GM19455 (cell line): Measurements from ENCODE around the gene AFAP1L2.

Source experiments
- ATAC-seq: cut with Tn5 transposase; IDR thresholded peaks from one replicate; pipeline ENCODE4 v1.9.1; 2021; ENCODE audit not compliant: unreplicated experiment

AFAP1L2 gene

GRCh38 chr10:114412907-114413797 is 8.8 kb upstream of the AFAP1L2 start:
- ATAC-seq = no peak

GRCh38 chr10:114408968-114409444 is 4.7 kb upstream of the AFAP1L2 start:
- no peak for ATAC-seq

GRCh38 chr10:114408112-114408967 is 4.0 kb upstream of the AFAP1L2 start:
- ATAC-seq = no peak

GRCh38 chr10:114406455-114406854 is 2.2 kb upstream of the AFAP1L2 start:
- no peak for ATAC-seq

- no peak for ATAC-seq
Measured at GRCh38 chr10:114405011-114405350, 679 bp upstream of the AFAP1L2 start.

GRCh38 chr10:114403541-114404161 is 651 bp downstream of the AFAP1L2 start:
- no peak for ATAC-seq

- ATAC-seq = no peak
Measured at GRCh38 chr10:114402871-114403540, 1.3 kb downstream of the AFAP1L2 start.

GRCh38 chr10:114402233-114402632 is 2.1 kb downstream of the AFAP1L2 start:
- ATAC-seq = no peak

GRCh38 chr10:114401195-114401791 is 3.0 kb downstream of the AFAP1L2 start:
- no peak for ATAC-seq

GRCh38 chr10:114400091-114400490 is 4.2 kb downstream of the AFAP1L2 start:
- ATAC-seq = no peak

GRCh38 chr10:114399576-114399975 is 4.7 kb downstream of the AFAP1L2 start:
- ATAC-seq = no peak

GRCh38 chr10:114398587-114399331 is 5.5 kb downstream of the AFAP1L2 start:
- ATAC-seq = no peak

- no peak for ATAC-seq
Measured at GRCh38 chr10:114397651-114398145, 6.6 kb downstream of the AFAP1L2 start.

- ATAC-seq = no peak
Measured at GRCh38 chr10:114396464-114396863, 7.8 kb downstream of the AFAP1L2 start.

GRCh38 chr10:114395366-114396022 is 8.8 kb downstream of the AFAP1L2 start:
- ATAC-seq = no peak

- no peak for ATAC-seq
Measured at GRCh38 chr10:114394531-114394930, 9.8 kb downstream of the AFAP1L2 start.

GRCh38 chr10:114393886-114394285 is 10.4 kb downstream of the AFAP1L2 start:
- ATAC-seq = no peak

- no peak for ATAC-seq
Measured at GRCh38 chr10:114393482-114393881, 10.8 kb downstream of the AFAP1L2 start.
